GM23248 (cell line): Measurements from ENCODE around the gene ACTG1.

ENCODE experiments used
- EZH2 ChIP-seq: fragments of 200-600 bp; sonication (generic); IDR thresholded peaks from 2 replicates; pipeline ENCODE4 v1.6.1; 2018; ENCODE audit warnings: antibody characterized with exemption, mild to moderate bottlenecking; ENCODE audit not compliant: insufficient read depth, poor library complexity, severe bottlenecking
- EZH2phosphoT487 ChIP-seq: fragments of 200-600 bp; sonication (generic); IDR thresholded peaks from 2 replicates; pipeline ENCODE4 v1.6.1; 2018; ENCODE audit warnings: antibody characterized with exemption, moderate library complexity, mild to moderate bottlenecking, low read depth; ENCODE audit not compliant: insufficient read depth

- TF ChIP-seq EZH2 (no peak), EZH2phosphoT487 (no peak)
These were observed 36.5 kb upstream of the ACTG1 start for GRCh38 chr17:81549031-81549557.
